ENCODE measurements around the gene IFITM10. TPM values are rescaled to one million over a fixed set of nuclear protein-coding genes. Genes with fewer than 3 reads are reported as not detected.

The IFITM10 gene
- total and polyA plus RNA-seq, 2 donors (not counting 1 experiment from before 2014, with no cell fraction given), result 0.09 to 1.7 TPM

GRCh38 chr11:1736447-1736992 is 13.9 kb downstream of the IFITM10 start:
- Mint-ChIP-seq H3K9me3 (ENCODE audit: insufficient read depth) (peaks cover 18% of the 10 kb centered on the region), H3K4me3 (no peak overlapping the region), H3K27ac (no peak overlapping the region), H3K4me1 (peaks cover 12% of the 10 kb centered on the region), H3K27me3 (peaks cover 26% of the 10 kb centered on the region)
- no peaks in the 10 kb centered on the region for H4K20me1 ChIP-seq (ENCODE audit: control insufficient read depth, insufficient read depth, low read length, poor library complexity, severe bottlenecking)
- H3K4me2 ChIP-seq (replicated peaks; ENCODE audit: low read depth, low read length, poor library complexity, severe bottlenecking), result no peak overlapping the region
- no peak for DNase-seq
- ATAC-seq (ENCODE audit: low read depth), result no peak
- no peak overlapping the region for H3K27ac ChIP-seq (ENCODE audit: low read length in 2 of 2)
- peaks cover 0 to 7% of the 10 kb centered on the region in 2 donors for H3K4me1 ChIP-seq (ENCODE audit: control insufficient read depth in 2 of 2, insufficient read depth in 2 of 2, low read length in 2 of 2)
- H3K4me3 ChIP-seq (ENCODE audit: control extremely low read depth in 1 of 5, extremely low read depth in 1 of 5, insufficient read depth in 1 of 5, low read depth in 2 of 5, low read length in 4 of 5), result no peak overlapping the region
- H3K36me3 ChIP-seq (replicated peaks in 1 of 2; ENCODE audit: control extremely low read depth in 1 of 2, control insufficient read depth in 1 of 2, extremely low read depth in 1 of 2, insufficient read depth in 2 of 2, low read length in 1 of 2), result no peaks in the 10 kb centered on the region
- H3K79me2 ChIP-seq (ENCODE audit: control insufficient read depth, insufficient read depth, low read length), result no peaks in the 10 kb centered on the region
- POLR2A ChIA-PET, result no interaction called here
- no peak overlapping the region for H2AFZ ChIP-seq (ENCODE audit: insufficient read depth, low read depth, low read length, poor library complexity, severe bottlenecking)
- TF ChIP-seq CTCF (IDR thresholded peaks at IDR 0.05) (no peak), EZH2 (IDR thresholded peaks at IDR 0.05; ENCODE audit: borderline replicate concordance, insufficient read depth, low read depth, low read length, poor library complexity, severe bottlenecking) (no peak)
- intact Hi-C loops (cut with micrococcal nuclease), result no loop called here
- WGBS (ENCODE audit: insufficient coverage), result 81% methylated on average over 3 of the region's 3 CpGs
- H3K9ac ChIP-seq (ENCODE audit: low read length), result no peak overlapping the region
- CTCF ChIA-PET, result interaction anchor here (1.0 to 1.1 kb wide), 2 partner anchors 10 to 264 kb away, joined by 3 read pairs; no protein-coding TSS in a partner anchor
- H3K9me3 ChIP-seq (ENCODE audit: control extremely low read depth in 1 of 3, control insufficient read depth in 2 of 3, insufficient read depth in 1 of 3, low read length in 2 of 3), result peaks cover 0 to 25% (median 16%) of the 10 kb centered on the region in 3 donors
- H3K27me3 ChIP-seq (replicated peaks in 1 of 4; ENCODE audit: control extremely low read depth in 1 of 4, control insufficient read depth in 3 of 4, insufficient read depth in 4 of 4, low read length in 3 of 4), result no peaks in the 10 kb centered on the region

- Mint-ChIP-seq H3K27me3 (peaks cover 27% of the 10 kb centered on the region), H3K4me1 (peaks cover 13% of the 10 kb centered on the region), H3K27ac (no peak overlapping the region), H3K4me3 (no peak overlapping the region), H3K9me3 (ENCODE audit: insufficient read depth) (peaks cover 18% of the 10 kb centered on the region)
- peaks cover 0 to under 1% (median 0%) of the 10 kb centered on the region in 4 experiments for H3K27me3 ChIP-seq (replicated peaks in 1 of 4; ENCODE audit: control extremely low read depth in 1 of 4, control insufficient read depth in 3 of 4, insufficient read depth in 4 of 4, low read length in 3 of 4)
- H3K9ac ChIP-seq (ENCODE audit: low read length), result no peak overlapping the region
- H3K79me2 ChIP-seq (ENCODE audit: control insufficient read depth, insufficient read depth, low read length), result no peaks in the 10 kb centered on the region
- H3K36me3 ChIP-seq (replicated peaks in 1 of 2; ENCODE audit: control extremely low read depth in 1 of 2, control insufficient read depth in 1 of 2, extremely low read depth in 1 of 2, insufficient read depth in 2 of 2, low read length in 1 of 2), result no peaks in the 10 kb centered on the region
- H3K9me3 ChIP-seq (ENCODE audit: control extremely low read depth in 1 of 3, control insufficient read depth in 2 of 3, insufficient read depth in 1 of 3, low read length in 2 of 3), result peaks cover 0 to 25% (median 16%) of the 10 kb centered on the region in 3 donors
- no peak overlapping the region for H3K27ac ChIP-seq (ENCODE audit: low read length in 2 of 2)
- no peak for TF ChIP-seq CTCF (IDR thresholded peaks at IDR 0.05)
- TF ChIP-seq EZH2 (IDR thresholded peaks at IDR 0.05; ENCODE audit: borderline replicate concordance, insufficient read depth, low read depth, low read length, poor library complexity, severe bottlenecking), result no peak
- intact Hi-C loops (cut with micrococcal nuclease), result no loop called here
- H3K4me1 ChIP-seq (ENCODE audit: control insufficient read depth in 2 of 2, insufficient read depth in 2 of 2, low read length in 2 of 2), result peaks cover under 1 to 10% of the 10 kb centered on the region in 2 donors
- no peaks in the 10 kb centered on the region for H4K20me1 ChIP-seq (ENCODE audit: control insufficient read depth, insufficient read depth, low read length, poor library complexity, severe bottlenecking)
- H3K4me2 ChIP-seq (replicated peaks; ENCODE audit: low read depth, low read length, poor library complexity, severe bottlenecking), result no peak overlapping the region
- H3K4me3 ChIP-seq (ENCODE audit: control extremely low read depth in 1 of 5, extremely low read depth in 1 of 5, insufficient read depth in 1 of 5, low read depth in 2 of 5, low read length in 4 of 5), result no peak overlapping the region
- CTCF ChIA-PET, result no interaction called here
- ATAC-seq (ENCODE audit: low read depth), result no peak
- 91% methylated on average over 13 of the region's 16 CpGs for WGBS (ENCODE audit: insufficient coverage)
- H2AFZ ChIP-seq (ENCODE audit: insufficient read depth, low read depth, low read length, poor library complexity, severe bottlenecking), result no peak overlapping the region
- POLR2A ChIA-PET, result interaction anchor here (0.6 kb wide), 1 partner anchor 14 kb away, joined by 4 read pairs; no protein-coding TSS in a partner anchor
- no peak for DNase-seq
Measured at GRCh38 chr11:1735271-1735670, 15.1 kb downstream of the IFITM10 start.

Data from B cell (primary cell).